Chondrocyte (in vitro differentiated cells): Measurements from ENCODE around the gene BCOR. TPM values are rescaled to one million over a fixed set of nuclear protein-coding genes. Genes with fewer than 3 reads are reported as not detected.

Experiments
- DNase-seq: peaks from one replicate; pipeline ENCODE4 v3.0.0; 2021; ENCODE audit warnings: mixed read lengths, low spot score
- H3K27ac Mint-ChIP-seq: one replicate; pipeline ENCODE4 v1.8.0; 2021; ENCODE audit warnings: mild to moderate bottlenecking, moderate library complexity, mixed read lengths; ENCODE audit not compliant: unreplicated experiment
- H3K27me3 Mint-ChIP-seq: 2 replicates; pipeline ENCODE4 v1.8.0; 2021; ENCODE audit warnings: low read depth, mixed read lengths
- H3K36me3 Mint-ChIP-seq: 2 replicates; pipeline ENCODE4 v1.8.0; 2021; ENCODE audit warnings: low read depth, mixed read lengths
- H3K4me1 Mint-ChIP-seq: 2 replicates; pipeline ENCODE4 v1.8.0; 2021; ENCODE audit warnings: low read depth, mild to moderate bottlenecking, mixed read lengths
- H3K4me3 Mint-ChIP-seq: one replicate; pipeline ENCODE4 v1.8.0; 2021; ENCODE audit warnings: mild to moderate bottlenecking, moderate library complexity, mixed read lengths; ENCODE audit not compliant: unreplicated experiment
- H3K9me3 Mint-ChIP-seq: 2 replicates; pipeline ENCODE4 v1.8.0; 2021; ENCODE audit warnings: low read depth, mixed read lengths
- CTCF ChIP-seq: fragments of 200-600 bp; sonication (generic); IDR thresholded peaks from 2 replicates; pipeline ENCODE4 v1.5.0; 2021; ENCODE audit warnings: antibody characterized with exemption, mild to moderate bottlenecking, moderate library complexity
- total RNA-seq: library from RNA; stranded (reverse); gene quantifications from 3 replicates; pipeline ENCODE4 v1.2.1, GENCODE V29; 2021

The BCOR gene
- total RNA-seq, 1 donor from 2014 or later, result 11.0 TPM

GRCh38 chrX:40092808-40093435 lies 4.8 kb downstream of the BCOR start:
- Mint-ChIP-seq H3K4me3 (no peak overlapping the region), H3K9me3 (no peaks in the 10 kb centered on the region), H3K4me1 (peaks cover 48% of the 10 kb centered on the region), H3K27ac (no peak overlapping the region), H3K36me3 (no peaks in the 10 kb centered on the region), H3K27me3 (no peaks in the 10 kb centered on the region)
- DNase-seq, result no peak
- no peak for TF ChIP-seq CTCF

GRCh38 chrX:40091691-40092421 lies 5.9 kb downstream of the BCOR start:
- H3K4me3 Mint-ChIP-seq, result no peak overlapping the region
- no peaks in the 10 kb centered on the region for H3K27me3 Mint-ChIP-seq
- peaks cover 58% of the 10 kb centered on the region for H3K4me1 Mint-ChIP-seq
- no peak for DNase-seq
- H3K36me3 Mint-ChIP-seq, result no peaks in the 10 kb centered on the region
- no peaks in the 10 kb centered on the region for H3K9me3 Mint-ChIP-seq
- H3K27ac Mint-ChIP-seq, result no peak overlapping the region
- no peak for TF ChIP-seq CTCF

- H3K9me3 Mint-ChIP-seq, result no peaks in the 10 kb centered on the region
- no peak for TF ChIP-seq CTCF
- no peak overlapping the region for H3K27ac Mint-ChIP-seq
- no peak for DNase-seq
- peaks cover 63% of the 10 kb centered on the region for H3K4me1 Mint-ChIP-seq
- H3K4me3 Mint-ChIP-seq, result peak overlapping the region; percentile 7
- no peaks in the 10 kb centered on the region for H3K27me3 Mint-ChIP-seq
- H3K36me3 Mint-ChIP-seq, result no peaks in the 10 kb centered on the region
These were observed 6.8 kb downstream of the BCOR start for GRCh38 chrX:40090961-40091360.

GRCh38 chrX:40090050-40090804 lies 7.5 kb downstream of the BCOR start:
- TF ChIP-seq CTCF, result no peak
- H3K4me3 Mint-ChIP-seq, result peak overlapping the region; percentile 48
- no peaks in the 10 kb centered on the region for H3K27me3 Mint-ChIP-seq
- H3K9me3 Mint-ChIP-seq, result no peaks in the 10 kb centered on the region
- H3K27ac Mint-ChIP-seq, result no peak overlapping the region
- H3K4me1 Mint-ChIP-seq, result peaks cover 63% of the 10 kb centered on the region
- no peak for DNase-seq
- no peaks in the 10 kb centered on the region for H3K36me3 Mint-ChIP-seq

- H3K9me3 Mint-ChIP-seq, result no peaks in the 10 kb centered on the region
- no peak overlapping the region for H3K4me3 Mint-ChIP-seq
- no peaks in the 10 kb centered on the region for H3K27me3 Mint-ChIP-seq
- peak overlapping the region; percentile 66 for H3K27ac Mint-ChIP-seq
- DNase-seq, result no peak
- peaks cover 64% of the 10 kb centered on the region for H3K4me1 Mint-ChIP-seq
- no peaks in the 10 kb centered on the region for H3K36me3 Mint-ChIP-seq
- TF ChIP-seq CTCF, result no peak
These were observed 8.8 kb downstream of the BCOR start for GRCh38 chrX:40088803-40089540.
